ENCODE measurements around the gene UGT1A1. TPM values are rescaled to one million over a fixed set of nuclear protein-coding genes. Genes with fewer than 3 reads are reported as not detected.
A peak's percentile ranks its signal among the peaks of the same experiment; 100 is the strongest.

UGT1A1 gene
- total RNA-seq, 1 donor from 2014 or later = not detected

- no peaks in the 10 kb centered on the region for H3K36me3 ChIP-seq
- intact Hi-C loops (cut with DNase I) = no loop called here
- DNase-seq (ENCODE audit: low spot score in 2 of 2) = no peak
Observed at GRCh38 chr2:233811732-233812131, 51.7 kb downstream of the UGT1A1 start.

GRCh38 chr2:233813236-233814055, 53.4 kb downstream of the UGT1A1 start:
- DNase-seq (ENCODE audit: low spot score in 2 of 2) = peak in 1 of 2 donors; percentile 41
- H3K36me3 ChIP-seq = no peaks in the 10 kb centered on the region
- H3K4me3 ChIP-seq = no peak overlapping the region
- no peak for TF ChIP-seq CTCF (IDR thresholded peaks at IDR 0.05)
- H3K4me1 ChIP-seq = no peaks in the 10 kb centered on the region
- H3K9me3 ChIP-seq = no peaks in the 10 kb centered on the region
- H3K27ac ChIP-seq = no peak overlapping the region
- no peaks in the 10 kb centered on the region for H3K27me3 ChIP-seq
- intact Hi-C loops (cut with DNase I) = no loop called here

More at GRCh38 chr2:233811732-233812131, 51.7 kb downstream of the UGT1A1 start:
- H3K9me3 ChIP-seq = no peaks in the 10 kb centered on the region
- H3K27me3 ChIP-seq = no peaks in the 10 kb centered on the region
- H3K4me1 ChIP-seq = no peaks in the 10 kb centered on the region
- H3K4me3 ChIP-seq = no peak overlapping the region
- TF ChIP-seq CTCF (IDR thresholded peaks at IDR 0.05) = no peak
- no peak overlapping the region for H3K27ac ChIP-seq

DNA sequence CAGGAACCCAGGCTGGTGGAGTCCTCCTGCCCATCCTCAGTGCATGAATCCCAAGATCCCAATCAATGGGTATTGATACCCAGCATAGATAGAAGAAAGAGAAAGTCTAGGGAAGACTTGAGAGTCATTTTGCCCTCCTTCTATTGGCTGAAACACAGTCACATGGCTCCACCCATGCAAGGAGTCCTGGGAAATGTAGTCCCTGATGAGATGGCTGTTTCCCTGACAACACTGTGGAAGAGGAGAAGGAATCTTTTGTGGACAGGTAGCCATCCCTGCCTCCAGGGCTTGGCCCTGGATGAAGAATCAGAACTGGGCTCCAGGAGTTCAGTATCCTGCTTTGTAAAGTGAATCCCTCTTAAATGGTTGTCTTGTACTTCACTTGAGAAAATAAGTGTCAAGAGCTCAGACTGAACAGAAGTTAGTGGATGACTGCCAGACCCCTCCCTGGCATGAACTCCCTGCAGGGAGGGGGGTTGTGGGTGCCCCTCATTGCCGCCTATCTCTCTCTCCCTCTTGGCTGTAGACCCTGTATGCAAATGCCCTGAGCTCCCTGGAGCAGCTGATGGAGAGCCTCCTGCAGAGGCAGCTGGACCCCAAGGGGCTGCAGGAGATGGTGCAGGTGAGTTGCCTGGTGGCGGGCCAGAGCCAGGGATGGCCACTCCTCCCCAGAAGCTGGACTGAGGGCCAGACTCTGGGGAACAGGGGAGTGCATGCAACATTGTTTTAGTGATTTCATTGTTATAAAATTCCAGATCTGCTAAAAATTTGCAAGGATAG, 54.2 kb downstream of the UGT1A1 start:
- DNase-seq (ENCODE audit: low spot score in 2 of 2) = no peak
- no peak overlapping the region for H3K4me3 ChIP-seq
- no peaks in the 10 kb centered on the region for H3K9me3 ChIP-seq
- no peak overlapping the region for H3K27ac ChIP-seq
- no peaks in the 10 kb centered on the region for H3K27me3 ChIP-seq
- H3K36me3 ChIP-seq = no peaks in the 10 kb centered on the region
- no peak for TF ChIP-seq CTCF (IDR thresholded peaks at IDR 0.05)
- H3K4me1 ChIP-seq = no peaks in the 10 kb centered on the region
- intact Hi-C loops (cut with DNase I) = no loop called here

GRCh38 chr2:233815861-233816260, 55.8 kb downstream of the UGT1A1 start:
- no peak overlapping the region for H3K4me3 ChIP-seq
- H3K36me3 ChIP-seq = no peaks in the 10 kb centered on the region
- no peak for TF ChIP-seq CTCF (IDR thresholded peaks at IDR 0.05)
- intact Hi-C loops (cut with DNase I) = no loop called here
- H3K9me3 ChIP-seq = no peaks in the 10 kb centered on the region
- H3K27me3 ChIP-seq = no peaks in the 10 kb centered on the region
- H3K4me1 ChIP-seq = no peaks in the 10 kb centered on the region
- no peak overlapping the region for H3K27ac ChIP-seq
- DNase-seq (ENCODE audit: low spot score in 2 of 2) = no peak

GRCh38 chr2:233816334-233816733, 56.3 kb downstream of the UGT1A1 start:
- DNase-seq (ENCODE audit: low spot score in 2 of 2) = no peak
- intact Hi-C loops (cut with DNase I) = no loop called here
- no peaks in the 10 kb centered on the region for H3K27me3 ChIP-seq

More at GRCh38 chr2:233816334-233816733, 56.3 kb downstream of the UGT1A1 start:
- no peaks in the 10 kb centered on the region for H3K36me3 ChIP-seq
- no peak for TF ChIP-seq CTCF (IDR thresholded peaks at IDR 0.05)
- H3K4me1 ChIP-seq = no peaks in the 10 kb centered on the region
- no peak overlapping the region for H3K27ac ChIP-seq
- H3K4me3 ChIP-seq = no peak overlapping the region
- no peaks in the 10 kb centered on the region for H3K9me3 ChIP-seq
